Gastrocnemius medialis (tissue), 4 donors: Measurements from ENCODE around the gene CUX1. TPM values are rescaled to one million over a fixed set of nuclear protein-coding genes. Genes with fewer than 3 reads are reported as not detected.

Experiments used
- ATAC-seq, 2 donors: fragments of 150-250 bp; one replicate each; pipeline ENCODE4 v1.9.1; 2016
- DNase-seq, 2 donors: peaks; one replicate each; pipeline ENCODE4 v3.0.0-alpha.2; 2019
- H3K27ac ChIP-seq, 4 donors: fragments of 200-600 bp; sonication (generic); 1 replicate in 1 of 4; 2 replicates in 3 of 4; pipeline ENCODE4 v1.5.1; 2016 to 2018; ENCODE audit warnings: mild to moderate bottlenecking in 2 of 4, moderate library complexity in 1 of 4
- H3K27me3 ChIP-seq, 3 donors: fragments of 200-600 bp; sonication (generic) in 2 of 3; 1 replicate in 1 of 3; 2 replicates in 2 of 3; pipeline versions ENCODE4 v1.5.1 to v1.6.0; 2016 to 2019; ENCODE audit warnings: mild to moderate bottlenecking in 1 of 3, moderate library complexity in 1 of 3
- H3K36me3 ChIP-seq, 2 donors: fragments of 200-600 bp; sonication (generic) in 1 of 2; one replicate each; pipeline ENCODE4 v1.5.1; 2017 to 2018
- H3K4me1 ChIP-seq, 2 donors: fragments of 200-600 bp; sonication (generic) in 1 of 2; one replicate each; pipeline ENCODE4 v1.5.1; 2016 to 2017; ENCODE audit warnings: mild to moderate bottlenecking in 2 of 2
- H3K4me3 ChIP-seq, 4 donors: fragments of 200-600 bp; sonication (generic) in 3 of 4; 1 replicate in 1 of 4; 2 replicates in 3 of 4; pipeline ENCODE4 v1.5.1; 2016 to 2019; ENCODE audit warnings: mild to moderate bottlenecking in 2 of 4
- H3K9me3 ChIP-seq, 3 donors: fragments of 200-600 bp; sonication (generic) in 2 of 3; 1 replicate in 1 of 3; 2 replicates in 2 of 3; pipeline ENCODE4 v1.5.1; 2016 to 2019
- POLR2A ChIP-seq, 2 donors: fragments of 450-650 bp; IDR thresholded peaks; one replicate each; pipeline ENCODE4 v1.6.1; 2017; ENCODE audit warnings: antibody characterized with exemption in 2 of 2, mild to moderate bottlenecking in 2 of 2, moderate library complexity in 2 of 2
- in situ Hi-C, 4 donors: fragments of 200-750 bp; cut with MboI; loops; one replicate each; pipeline versions ENCODE4 v1.15.0 to v1.8.0; 2017; ENCODE audit warnings: low sequenced_read_pairs in 4 of 4
- intact Hi-C: fragments of 100-400 bp; cut with DNase I; formaldehyde crosslinking; loops from one replicate; pipeline ENCODE4 v1.15.1; 2023; ENCODE audit warnings: low total_unique reads
- total RNA-seq, 4 donors: library from RNA; depleted of rRNA; stranded (reverse); fragments of >200 nt; gene quantifications; one replicate each; pipeline versions ENCODE4 v1.1.0 to v1.2.3, GENCODE V29; 2016
- TF ChIP-seq, protein P1 (sequence below), 5 experiments: fragments of 450-650 bp in 3 of 5; fragments of 200-600 bp in 2 of 5; sonication (generic) in 2 of 5; IDR thresholded peaks in 4 of 5; conservative IDR thresholded peaks in 1 of 5; 1 replicate in 4 of 5; 2 replicates in 1 of 5; pipeline ENCODE4 v1.5.1; 2016 to 2019; ENCODE audit warnings: antibody characterized with exemption in 5 of 5, mild to moderate bottlenecking in 3 of 5, moderate library complexity in 3 of 5

Gene CUX1
- total RNA-seq, 4 donors from 2014 or later, result 44.1 to 57.9 (median 54.9) TPM

DNA sequence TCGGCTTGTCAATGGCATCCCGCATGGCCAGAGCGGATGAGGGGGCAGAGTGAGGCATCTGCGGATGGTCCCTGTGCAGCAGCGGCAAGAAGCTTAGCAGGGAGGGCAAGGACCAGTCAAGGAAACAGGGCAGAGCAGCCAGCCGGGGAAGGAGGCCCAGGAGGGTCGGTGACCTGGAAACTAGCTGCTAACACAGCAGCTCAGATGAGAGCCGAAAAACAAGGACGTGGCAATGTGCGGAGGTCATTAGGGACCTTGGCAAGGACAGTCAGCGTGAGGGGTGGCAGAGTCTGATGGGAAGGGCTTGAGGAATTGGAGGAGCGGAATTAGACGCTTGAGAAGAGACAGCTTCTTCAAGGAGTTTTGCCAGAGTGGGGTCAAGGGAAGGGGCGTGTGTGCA is 449.1 kb downstream of the CUX1 start:
- in situ Hi-C loops (loop anchor here in 3 of 4 donors (5.0 to 25.0 kb wide), 2 partner anchors 579 to 724 kb away; no protein-coding TSS in a partner anchor), intact Hi-C loops (no loop called here)
- Histone ChIP-seq H3K9me3 (no peaks in the 10 kb centered on the region), H3K27me3 (no peaks in the 10 kb centered on the region), H3K4me1 (no peaks in the 10 kb centered on the region), H3K27ac (no peak overlapping the region), H3K4me3 (no peak overlapping the region), H3K36me3 (no peaks in the 10 kb centered on the region)
- DNase-seq (no peak), ATAC-seq (no peak)
- TF ChIP-seq POLR2A (IDR thresholded peaks at IDR 0.05), result no peak
- TF ChIP-seq, protein P1, sequence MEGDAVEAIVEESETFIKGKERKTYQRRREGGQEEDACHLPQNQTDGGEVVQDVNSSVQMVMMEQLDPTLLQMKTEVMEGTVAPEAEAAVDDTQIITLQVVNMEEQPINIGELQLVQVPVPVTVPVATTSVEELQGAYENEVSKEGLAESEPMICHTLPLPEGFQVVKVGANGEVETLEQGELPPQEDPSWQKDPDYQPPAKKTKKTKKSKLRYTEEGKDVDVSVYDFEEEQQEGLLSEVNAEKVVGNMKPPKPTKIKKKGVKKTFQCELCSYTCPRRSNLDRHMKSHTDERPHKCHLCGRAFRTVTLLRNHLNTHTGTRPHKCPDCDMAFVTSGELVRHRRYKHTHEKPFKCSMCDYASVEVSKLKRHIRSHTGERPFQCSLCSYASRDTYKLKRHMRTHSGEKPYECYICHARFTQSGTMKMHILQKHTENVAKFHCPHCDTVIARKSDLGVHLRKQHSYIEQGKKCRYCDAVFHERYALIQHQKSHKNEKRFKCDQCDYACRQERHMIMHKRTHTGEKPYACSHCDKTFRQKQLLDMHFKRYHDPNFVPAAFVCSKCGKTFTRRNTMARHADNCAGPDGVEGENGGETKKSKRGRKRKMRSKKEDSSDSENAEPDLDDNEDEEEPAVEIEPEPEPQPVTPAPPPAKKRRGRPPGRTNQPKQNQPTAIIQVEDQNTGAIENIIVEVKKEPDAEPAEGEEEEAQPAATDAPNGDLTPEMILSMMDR (IDR thresholded peaks at IDR 0.05 in 4 of 5, conservative IDR thresholded peaks at IDR 0.05 in 1 of 5), result no peak

DNA sequence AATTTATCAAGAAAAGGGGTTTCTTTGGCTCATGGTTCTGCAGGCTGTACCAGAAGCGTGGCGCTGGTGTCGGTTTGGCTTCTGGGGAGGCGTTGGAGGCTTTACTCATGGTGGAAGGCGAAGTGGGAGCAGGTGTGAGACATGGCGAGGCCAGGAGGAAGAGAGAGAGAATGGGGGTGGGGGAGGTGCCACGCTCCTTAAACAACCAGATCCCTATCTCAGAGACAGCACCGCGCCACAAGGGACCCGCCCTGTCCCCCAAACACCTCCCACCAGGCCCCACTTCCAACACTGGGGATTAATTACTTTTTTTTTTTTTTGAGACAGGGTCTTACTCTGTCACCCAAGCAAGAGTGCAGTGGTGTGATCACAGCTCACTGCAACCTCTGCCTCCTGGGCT is 451.2 kb downstream of the CUX1 start:
- DNase-seq (no peak), ATAC-seq (no peak)
- H3K9me3 ChIP-seq, result no peaks in the 10 kb centered on the region
- in situ Hi-C loops, result loop anchor here in 3 of 4 donors (5.0 to 25.0 kb wide), 2 partner anchors 581 to 726 kb away; no protein-coding TSS in a partner anchor
- H3K36me3 ChIP-seq, result no peaks in the 10 kb centered on the region
- H3K4me3 ChIP-seq, result no peak overlapping the region
- no peak overlapping the region for H3K27ac ChIP-seq
- intact Hi-C loops, result no loop called here
- H3K4me1 ChIP-seq, result no peaks in the 10 kb centered on the region
- H3K27me3 ChIP-seq, result no peaks in the 10 kb centered on the region
- no peak for TF ChIP-seq POLR2A (IDR thresholded peaks at IDR 0.05)
- TF ChIP-seq, protein P1 (IDR thresholded peaks at IDR 0.05 in 4 of 5, conservative IDR thresholded peaks at IDR 0.05 in 1 of 5), result no peak

DNA sequence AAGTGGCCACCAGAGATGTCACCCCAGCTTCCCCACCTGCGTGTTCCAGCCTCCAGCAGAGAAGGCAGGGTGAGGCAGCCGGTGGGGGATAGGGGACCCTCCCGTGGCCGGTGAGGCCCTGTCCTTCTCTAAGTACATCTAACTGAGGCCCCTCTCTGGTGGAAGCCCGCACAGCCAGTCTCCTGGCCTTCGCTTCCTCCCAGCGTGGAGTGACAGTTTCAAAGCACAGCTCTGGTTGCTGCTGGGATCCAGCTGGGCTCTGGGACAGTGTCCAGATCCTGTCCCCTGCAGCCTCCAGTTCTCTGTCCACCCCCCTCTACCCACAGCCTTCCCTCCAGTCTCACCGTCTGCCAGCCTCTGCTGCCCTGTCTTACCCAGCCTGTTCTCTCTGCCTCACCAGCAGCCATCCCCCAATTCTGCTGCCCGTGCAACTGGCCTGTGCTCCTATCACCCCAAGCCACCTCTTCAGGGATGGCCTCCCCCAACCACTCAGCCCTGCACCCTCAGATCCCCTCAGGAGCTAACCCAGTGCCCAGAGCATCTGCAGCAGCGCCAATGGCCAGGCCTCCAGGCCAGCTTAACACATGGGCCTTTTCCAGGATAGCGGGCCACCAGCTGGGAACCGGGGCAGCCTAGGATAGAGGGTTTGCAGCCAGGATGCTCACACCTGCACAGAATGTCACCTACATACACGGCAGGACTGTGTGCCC is 452.9 kb downstream of the CUX1 start:
- ATAC-seq (no peak), DNase-seq (no peak)
- H3K4me3 ChIP-seq, result no peak overlapping the region
- intact Hi-C loops, result loop anchor here (10.0 kb wide), 1 partner anchor 906 kb away; the partner anchor contains the start of gene COL26A1
- in situ Hi-C loops, result loop anchor here (5.0 to 25.0 kb wide), 3 partner anchors 583 to 728 kb away; no protein-coding TSS in a partner anchor
- H3K27ac ChIP-seq, result no peak overlapping the region
- no peaks in the 10 kb centered on the region for H3K4me1 ChIP-seq
- H3K27me3 ChIP-seq, result no peaks in the 10 kb centered on the region
- no peaks in the 10 kb centered on the region for H3K36me3 ChIP-seq
- no peaks in the 10 kb centered on the region for H3K9me3 ChIP-seq
- no peak for TF ChIP-seq POLR2A (IDR thresholded peaks at IDR 0.05)
- TF ChIP-seq, protein P1 (IDR thresholded peaks at IDR 0.05 in 4 of 5, conservative IDR thresholded peaks at IDR 0.05 in 1 of 5), result no peak

DNA sequence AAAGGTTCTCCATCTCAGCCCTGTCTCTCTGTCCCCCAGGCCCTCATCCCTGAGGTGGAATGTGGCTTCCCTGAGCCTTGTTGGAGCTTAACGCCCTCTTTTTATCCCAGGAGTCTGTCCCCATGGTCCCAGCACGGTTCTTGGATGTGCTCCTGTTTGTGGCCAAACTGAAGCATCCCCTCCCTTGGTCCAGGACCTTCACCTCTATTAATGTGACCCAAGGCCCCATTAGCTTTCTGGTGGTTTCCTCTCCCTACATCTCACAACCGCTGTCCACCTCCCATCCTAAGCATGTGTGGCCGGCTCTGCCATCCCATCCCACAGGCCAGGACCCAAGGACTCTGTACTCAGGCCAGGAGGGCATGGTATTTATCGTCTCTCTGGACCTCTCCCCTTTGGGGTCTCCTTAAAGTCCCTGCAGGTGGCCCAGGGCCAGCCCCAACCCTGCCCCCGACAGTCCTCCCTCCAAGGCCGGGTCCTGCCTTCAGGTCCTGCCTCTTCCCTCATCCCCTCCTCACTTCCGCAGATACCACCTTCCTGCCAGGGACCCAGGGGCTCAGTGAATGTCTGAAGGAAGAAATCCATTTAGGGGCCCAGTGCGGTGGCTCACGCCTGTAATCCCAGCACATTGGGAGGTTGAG is 453.9 kb downstream of the CUX1 start:
- TF ChIP-seq, protein P1 (IDR thresholded peaks at IDR 0.05 in 4 of 5, conservative IDR thresholded peaks at IDR 0.05 in 1 of 5), result no peak
- no peak for TF ChIP-seq POLR2A (IDR thresholded peaks at IDR 0.05)
- Histone ChIP-seq H3K36me3 (no peaks in the 10 kb centered on the region), H3K4me3 (no peak overlapping the region), H3K27ac (no peak overlapping the region), H3K27me3 (no peaks in the 10 kb centered on the region), H3K4me1 (no peaks in the 10 kb centered on the region), H3K9me3 (no peaks in the 10 kb centered on the region)
- DNase-seq, result no peak
- no peak for ATAC-seq
- in situ Hi-C loops (loop anchor here (5.0 to 25.0 kb wide), 3 partner anchors 584 to 729 kb away; no protein-coding TSS in a partner anchor), intact Hi-C loops (loop anchor here (10.0 kb wide), 1 partner anchor 906 kb away; the partner anchor contains the start of gene COL26A1)
